HepG2 (cell line): Measurements from ENCODE around the gene C1orf50. TPM values are rescaled to one million over a fixed set of nuclear protein-coding genes. Genes with fewer than 3 reads are reported as not detected.
A peak's percentile ranks its signal among the peaks of the same experiment; 100 is the strongest.

Experiments used
- AKAP8 ChIP-seq: sonication (generic); formaldehyde crosslinking; IDR thresholded peaks from 2 replicates; pipeline ENCODE4 v1.5.1; 2020; ENCODE audit warnings: mild to moderate bottlenecking, missing genetic modification reagents
- AKNA ChIP-seq: sonication (generic); formaldehyde crosslinking; IDR thresholded peaks from 2 replicates; pipeline ENCODE4 v1.4.0; 2020; ENCODE audit warnings: missing genetic modification reagents, borderline replicate concordance
- ELF1 ChIP-seq: sonication (generic); formaldehyde crosslinking; IDR thresholded peaks from 2 replicates; pipeline ENCODE4 v1.4.0; 2020; ENCODE audit warnings: missing genetic modification reagents
- ELF3 ChIP-seq: IDR thresholded peaks from 2 replicates; pipeline ENCODE4 v1.6.1; 2016; ENCODE audit warnings: missing genetic modification reagents, missing compliant biosample characterization
- NFAT5 ChIP-seq: sonication (generic); formaldehyde crosslinking; IDR thresholded peaks from 2 replicates; pipeline ENCODE4 v1.4.0; 2020; ENCODE audit warnings: missing genetic modification reagents
- SSRP1 ChIP-seq: IDR thresholded peaks from 2 replicates; pipeline ENCODE4 v1.6.1; 2016; ENCODE audit warnings: control low read depth
- ZHX2 ChIP-seq, 2 experiments: sonication (generic) in 1 of 2; formaldehyde crosslinking in 1 of 2; IDR thresholded peaks; 2 replicates each; pipeline versions ENCODE4 v1.6.1 to v1.9.0; 2014 to 2022; ENCODE audit warnings: antibody characterized with exemption in 1 of 2, borderline replicate concordance in 1 of 2, inconsistent platforms in 1 of 2, low read depth in 1 of 2, missing genetic modification reagents in 1 of 2
- ZNF558 ChIP-seq: sonication (generic); formaldehyde crosslinking; IDR thresholded peaks from 2 replicates; pipeline ENCODE4 v1.9.0; 2022; ENCODE audit warnings: mild to moderate bottlenecking, missing genetic modification reagents, borderline replicate concordance
- ZNF772 ChIP-seq: sonication (generic); formaldehyde crosslinking; IDR thresholded peaks from 2 replicates; pipeline ENCODE4 v1.5.0; 2020; ENCODE audit warnings: mild to moderate bottlenecking, missing genetic modification reagents
- ZNF891 ChIP-seq: sonication (generic); formaldehyde crosslinking; IDR thresholded peaks from 2 replicates; pipeline ENCODE4 v1.5.0; 2020; ENCODE audit warnings: mild to moderate bottlenecking, missing genetic modification reagents
- polyA plus RNA-seq, 8 experiments: library from polyadenylated mRNA; depleted of rRNA in 3 of 8; stranded (reverse) in 7 of 8; unstranded in 1 of 8; fragments of >200 nt; fragmentation: Illumina TruSeq in 4 of 8; extraction: Trizol in 4 of 8; gene quantifications; 2 replicates each; pipeline versions ENCODE4 v1.2.1 to v1.2.3, GENCODE V29; 2011 to 2016; ENCODE audit warnings: low read depth in 4 of 8, missing spikeins in 1 of 8, mixed read lengths in 1 of 8; ENCODE audit not compliant: insufficient read depth in 1 of 8
- total RNA-seq, 5 experiments: library from RNA; depleted of rRNA; stranded (reverse); fragments of >200 nt; fragmentation: Illumina TruSeq; extraction: Trizol; gene quantifications; 2 replicates each; pipeline ENCODE4 v1.2.3, GENCODE V29; 2016; ENCODE audit warnings: low read depth in 1 of 5

C1orf50 gene
- total and polyA plus RNA-seq, 2 of the 13 experiments (the other 11 are each of a cell fraction or from before 2014, with no cell fraction given) = 4.3 to 4.8 TPM

- TF ChIP-seq ZHX2 (IDR thresholded peaks at IDR 0.05; ENCODE audit: low read depth) (no peak), ZHX2 (CRISPR knock-in tag; IDR thresholded peaks at IDR 0.05; ENCODE audit: borderline replicate concordance) (no peak), ZNF891 (CRISPR knock-in tag) (no peak), ELF3 (peak; percentile 60), ZNF772 (CRISPR knock-in tag) (peak; percentile 67; the same call in 1 of the 2 replicates), SSRP1 (no peak), ELF1 (CRISPR knock-in tag) (peak; percentile 44), AKAP8 (CRISPR knock-in tag) (no peak), NFAT5 (CRISPR knock-in tag) (no peak), ZNF558 (CRISPR knock-in tag) (0 out of 2 replicates have a peak, but pooled peaks have one; percentile 35), AKNA (no peak)
These were observed 963 bp upstream of the C1orf50 start (continued) for GRCh38 chr1:42765832-42766740.
